Mammary epithelial cell (primary cell): ENCODE measurements around the gene CSMD2.

ENCODE experiments used
- EZH2 ChIP-seq: IDR thresholded peaks from 2 replicates; pipeline ENCODE4 v1.6.1; 2012; ENCODE audit warnings: low read length, inconsistent platforms, borderline replicate concordance
- TF ChIP-seq, protein P1 (sequence below), 2 donors: IDR thresholded peaks in 1 of 2; conservative IDR thresholded peaks in 1 of 2; 2 replicates each; pipeline ENCODE4 v1.5.1; 2011 to 2012; ENCODE audit warnings: inconsistent platforms in 2 of 2, low read length in 2 of 2, mild to moderate bottlenecking in 2 of 2, control low read depth in 1 of 2, low read depth in 1 of 2; ENCODE audit not compliant: insufficient read depth in 1 of 2; ENCODE audit errors: extremely low read depth in 1 of 2

DNA sequence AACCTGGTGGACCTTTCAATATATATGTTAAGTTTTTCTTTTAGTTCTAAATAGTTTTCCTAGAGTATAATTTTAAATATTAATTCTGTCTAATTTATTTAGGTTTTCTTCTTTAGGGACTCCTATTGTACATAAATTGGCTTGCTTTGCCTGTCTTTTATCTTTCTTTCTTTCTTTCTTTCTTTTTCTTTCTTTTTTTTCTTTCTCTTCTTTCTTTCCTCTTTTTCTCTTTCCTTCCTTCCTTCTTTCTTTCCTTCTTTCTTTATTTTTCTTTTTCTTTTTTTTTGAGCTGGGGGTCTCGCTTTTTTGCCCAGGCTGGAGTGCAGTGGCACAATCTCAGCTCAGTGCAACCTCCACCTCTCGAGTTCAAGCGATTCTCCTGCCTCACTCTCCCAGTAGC lies 657.4 kb downstream of the CSMD2 start:
- TF ChIP-seq, protein P1, sequence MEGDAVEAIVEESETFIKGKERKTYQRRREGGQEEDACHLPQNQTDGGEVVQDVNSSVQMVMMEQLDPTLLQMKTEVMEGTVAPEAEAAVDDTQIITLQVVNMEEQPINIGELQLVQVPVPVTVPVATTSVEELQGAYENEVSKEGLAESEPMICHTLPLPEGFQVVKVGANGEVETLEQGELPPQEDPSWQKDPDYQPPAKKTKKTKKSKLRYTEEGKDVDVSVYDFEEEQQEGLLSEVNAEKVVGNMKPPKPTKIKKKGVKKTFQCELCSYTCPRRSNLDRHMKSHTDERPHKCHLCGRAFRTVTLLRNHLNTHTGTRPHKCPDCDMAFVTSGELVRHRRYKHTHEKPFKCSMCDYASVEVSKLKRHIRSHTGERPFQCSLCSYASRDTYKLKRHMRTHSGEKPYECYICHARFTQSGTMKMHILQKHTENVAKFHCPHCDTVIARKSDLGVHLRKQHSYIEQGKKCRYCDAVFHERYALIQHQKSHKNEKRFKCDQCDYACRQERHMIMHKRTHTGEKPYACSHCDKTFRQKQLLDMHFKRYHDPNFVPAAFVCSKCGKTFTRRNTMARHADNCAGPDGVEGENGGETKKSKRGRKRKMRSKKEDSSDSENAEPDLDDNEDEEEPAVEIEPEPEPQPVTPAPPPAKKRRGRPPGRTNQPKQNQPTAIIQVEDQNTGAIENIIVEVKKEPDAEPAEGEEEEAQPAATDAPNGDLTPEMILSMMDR (conservative IDR thresholded peaks at IDR 0.05 in 1 of 2, IDR thresholded peaks at IDR 0.05 in 1 of 2; ENCODE audit: extremely low read depth in 1 of 2, insufficient read depth in 1 of 2, low read depth in 1 of 2, low read length in 2 of 2), result no peak
- TF ChIP-seq EZH2, result no peak
